Stimulated activated CD4-positive, alpha-beta T cell treated with anti-CD3 and anti-CD28 coated beads, Interleukin-4, amount 100 ng/mL, for 48 hours (primary cell): ENCODE results near the gene SIAH1.
A peak's percentile ranks its signal among the peaks of the same experiment; 100 is the strongest.
"Not testable (repeated sequence)": the region's sequence is repeated elsewhere in the genome, so short reads cannot be mapped to it uniquely, and the experiment has no call there.

Experiments used
- DNase-seq, 2 donors: peaks; one replicate each; pipeline ENCODE4 v3.0.0-alpha.2; 2020; ENCODE audit warnings: low read depth in 2 of 2

SIAH1 gene

DNA sequence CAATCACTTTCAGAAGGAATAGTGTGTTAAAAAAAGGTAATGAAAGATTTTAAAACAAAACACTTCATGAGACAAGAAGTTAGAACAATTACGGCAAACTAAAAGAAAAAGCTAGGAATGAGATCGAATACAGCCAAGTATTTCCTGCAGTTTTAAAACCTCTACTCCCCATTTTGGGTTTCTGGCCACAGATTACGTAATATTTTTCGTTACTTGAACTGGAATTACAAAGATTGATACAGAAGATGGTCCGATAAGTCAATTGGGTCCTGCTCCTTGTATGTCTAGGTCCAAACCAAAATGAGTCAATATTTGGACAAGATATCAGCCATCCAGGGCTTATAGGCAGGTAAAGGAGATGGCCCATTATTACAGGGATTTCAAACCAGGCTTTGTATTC is 52.2 kb downstream of the SIAH1 start:
- DNase-seq = no peak

GRCh38 chr16:48330841-48331192 is 54.4 kb downstream of the SIAH1 start:
- DNase-seq = no peak

DNA sequence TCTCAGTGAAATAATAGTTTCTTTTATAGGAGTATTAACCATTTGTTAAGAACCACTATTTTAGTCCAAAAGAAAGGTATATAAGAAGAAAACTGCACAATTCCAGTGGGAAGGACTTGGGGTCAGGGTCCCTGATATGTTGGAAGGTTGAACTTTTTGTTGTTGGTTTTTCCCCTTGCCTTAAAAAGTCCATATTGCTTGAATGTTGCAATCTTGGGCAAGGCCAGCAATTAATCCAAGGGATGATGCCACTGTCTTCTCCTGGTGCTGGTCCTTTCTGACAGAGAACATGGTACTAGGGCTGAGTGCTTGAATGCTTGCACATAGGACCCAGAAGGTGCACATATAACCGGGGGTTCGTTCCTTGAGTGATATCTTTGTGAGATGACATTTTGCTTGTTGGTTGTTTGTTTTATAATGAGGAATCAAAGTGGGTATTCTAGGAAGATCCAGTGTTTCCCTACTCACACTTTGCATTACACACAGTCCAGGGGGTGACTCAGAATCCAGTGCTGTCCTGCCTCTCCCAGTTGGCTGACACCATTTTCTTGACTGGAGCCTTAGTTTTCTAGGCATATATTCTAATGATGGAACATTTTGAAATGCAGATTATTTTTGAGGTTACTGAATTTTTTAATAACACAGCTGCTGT is 54.9 kb downstream of the SIAH1 start:
- DNase-seq = no peak

DNA sequence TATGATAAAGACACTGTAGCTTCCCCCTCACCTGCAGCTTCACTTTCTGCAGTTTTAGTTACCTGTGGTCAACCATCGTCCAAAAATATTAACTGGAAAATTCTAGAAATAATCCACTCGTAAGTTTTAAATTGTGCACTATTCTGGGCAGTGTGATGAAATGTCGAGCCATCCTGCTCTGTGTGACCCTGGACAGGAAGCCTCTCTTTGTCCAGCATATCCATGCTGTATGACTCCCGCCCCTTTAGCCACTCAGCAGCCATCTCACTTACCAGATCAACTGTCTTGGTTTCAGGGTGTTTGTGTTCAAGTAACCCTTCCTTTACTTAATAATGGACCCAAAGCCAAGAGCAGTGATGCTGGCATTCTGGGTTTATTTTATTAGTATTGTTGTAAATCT is 56.1 kb downstream of the SIAH1 start:
- no peak for DNase-seq

DNA sequence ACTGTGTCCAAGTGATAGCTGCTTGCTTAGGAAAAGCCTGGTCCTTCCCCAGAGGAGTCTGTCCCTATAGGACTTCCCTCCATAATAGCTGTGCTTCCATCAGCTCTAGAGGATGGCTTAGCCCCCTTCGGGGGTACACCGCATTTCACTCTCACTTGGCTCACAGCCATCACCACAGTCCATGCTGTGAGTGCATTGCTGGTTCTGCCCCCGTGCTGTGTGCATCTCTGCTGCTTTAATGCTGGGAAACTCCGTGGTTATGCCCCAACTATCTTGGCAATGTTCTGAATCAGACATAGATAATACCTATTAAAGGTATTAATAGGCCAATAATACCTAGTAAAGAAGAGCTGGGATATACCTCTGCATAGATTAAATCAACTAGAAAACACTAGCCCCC is 58.3 kb downstream of the SIAH1 start:
- no peak for DNase-seq

DNA sequence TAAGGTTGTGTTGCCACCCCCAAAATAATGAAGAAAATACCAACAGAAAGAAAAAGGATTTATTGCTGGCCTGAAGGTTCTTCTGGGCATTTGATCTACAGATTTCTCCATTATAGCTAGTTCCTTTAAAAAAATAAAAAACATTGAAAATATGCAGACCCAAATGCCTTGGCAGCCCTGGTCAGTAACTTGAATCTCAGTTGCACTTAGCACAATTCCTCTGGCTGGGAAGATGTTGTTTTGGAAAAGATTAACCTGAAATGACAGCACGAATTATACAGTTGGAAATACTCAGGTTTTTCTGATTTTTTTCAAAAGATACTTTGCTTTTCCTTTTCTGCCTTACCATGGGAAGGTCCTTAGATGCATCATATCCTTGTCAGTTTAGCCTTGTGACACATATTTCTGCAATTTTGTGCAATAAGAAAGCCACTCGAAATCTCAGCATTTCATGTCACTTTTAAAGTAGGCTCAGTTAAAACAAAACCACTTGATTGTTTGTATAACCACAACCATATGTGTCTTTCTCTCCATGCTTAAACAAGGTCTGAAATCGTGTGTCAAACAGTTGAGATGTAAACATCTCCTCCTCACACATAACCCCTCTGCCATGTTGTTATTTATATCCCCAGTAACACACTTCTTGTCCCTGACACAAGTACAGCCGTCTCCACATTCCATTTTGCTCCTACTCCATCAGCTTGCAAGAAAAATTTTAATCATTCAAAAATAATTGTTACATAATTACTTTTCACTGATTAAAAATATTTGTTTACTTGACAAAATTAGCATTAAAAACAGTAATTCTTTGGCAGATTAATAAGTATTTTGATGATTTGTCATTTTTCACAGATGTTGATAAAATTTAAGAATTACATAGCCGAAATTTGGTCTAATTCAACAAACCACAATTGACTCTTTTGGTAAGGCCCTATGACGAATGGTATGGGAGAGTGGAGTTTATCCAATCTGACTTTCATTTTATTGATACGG is 61.1 kb downstream of the SIAH1 start:
- DNase-seq = no peak

GRCh38 chr16:48321317-48322036 is 63.7 kb downstream of the SIAH1 start:
- peak in 1 of 2 donors; percentile 26 for DNase-seq

- DNase-seq = no peak
These were observed 66.6 kb downstream of the SIAH1 start for GRCh38 chr16:48318630-48319029.

GRCh38 chr16:48317614-48318315 is 67.4 kb downstream of the SIAH1 start:
- no peak for DNase-seq

- DNase-seq = no peak
These were observed 68.2 kb downstream of the SIAH1 start for GRCh38 chr16:48317026-48317425.

- not testable (repeated sequence) for DNase-seq
These were observed 71.3 kb downstream of the SIAH1 start for GRCh38 chr16:48313905-48314304.

DNA sequence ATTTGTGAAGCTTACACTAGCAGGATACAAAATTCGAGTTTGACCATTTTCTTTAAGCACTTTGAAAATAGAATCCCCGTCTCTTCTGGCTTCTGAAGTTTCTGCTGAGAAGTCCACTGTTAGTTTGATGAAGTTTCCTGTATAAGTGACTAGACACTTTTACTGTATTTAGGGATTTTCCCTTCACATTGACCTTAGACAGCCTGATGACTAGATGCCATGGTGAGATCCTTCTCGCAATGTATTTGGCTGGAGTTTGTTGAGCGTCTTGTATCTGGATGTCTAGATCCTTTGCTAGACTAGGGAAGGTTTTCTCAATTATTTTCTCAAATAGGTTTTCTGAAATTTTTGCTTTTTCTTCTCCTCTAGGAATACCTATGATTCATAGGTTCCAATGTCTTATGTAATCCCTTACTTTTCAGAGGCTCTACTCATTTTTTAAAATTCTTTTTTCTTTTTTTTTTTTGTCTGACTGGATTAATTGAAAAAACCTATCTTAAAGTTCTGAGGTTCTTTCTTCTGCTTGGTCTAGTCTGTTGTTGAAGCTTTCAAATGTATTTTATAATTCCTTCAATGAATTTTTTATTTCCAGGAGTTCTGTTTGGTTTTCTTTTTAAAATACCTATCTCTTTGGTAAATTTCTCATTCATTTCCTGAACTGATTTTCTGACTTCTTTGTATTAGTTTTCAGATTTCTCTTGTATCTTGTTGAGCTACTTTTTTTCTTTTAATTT is 74.1 kb downstream of the SIAH1 start:
- DNase-seq = no peak
